HepG2 (cell line): ENCODE data around the gene CSF1R. TPM values are rescaled to one million over a fixed set of nuclear protein-coding genes. Genes with fewer than 3 reads are reported as not detected.

Source experiments
- ATAC-seq: fragments of 200-7000 bp; cut with Tn5 transposase; 3 replicates; pipeline ENCODE4 v1.9.1; 2020; ENCODE audit warnings: mild to moderate bottlenecking, moderate library complexity
- BruUV-seq: library from RNA; stranded (reverse); fragments of 400-500 nt; replicated peaks from 2 replicates; lab custom pipeline; 2021; lab: Mats Ljungman, UMichigan
- CTCF ChIA-PET: fragments of 300-600 bp; formaldehyde crosslinking; extraction: SDS; loops from one replicate; lab custom pipeline; 2021; ENCODE audit warnings: low total read pairs, inconsistent platforms, low intra/inter-chr PET ratio; lab: Yijun Ruan, JAX
- POLR2A ChIA-PET: fragments of 350-600 bp; sonication (Branson Sonifier 250); formaldehyde crosslinking; loops from one replicate; lab custom pipeline; 2020; ENCODE audit warnings: antibody characterized with exemption, inconsistent platforms; lab: Yijun Ruan, JAX
- DNase-seq: peaks from one replicate; pipeline ENCODE4 v3.0.0-alpha.2; 2015; ENCODE audit warnings: low spot score
- FAIRE-seq: peaks from 3 replicates; lab custom pipeline; 2011; peaks lifted over from hg19 to GRCh38; lab: Jason Lieb, UNC
- H2AFZ ChIP-seq: one replicate; pipeline ENCODE4 v1.6.1; 2011; ENCODE audit warnings: low read length, inconsistent platforms
- H3K27ac ChIP-seq: fragments of 300-600 bp; 3 replicates; pipeline ENCODE4 v1.8.0; 2011; ENCODE audit warnings: mixed run types, mild to moderate bottlenecking, mixed read lengths, low read length, inconsistent platforms; ENCODE audit not compliant: insufficient read depth; ENCODE audit errors: extremely low read length
- H3K27me3 ChIP-seq, 2 experiments: fragments of 200-600 bp in 1 of 2; 2 replicates in 1 of 2; 3 replicates in 1 of 2; pipeline versions ENCODE4 v1.6.0 to v1.8.0; 2011; ENCODE audit warnings: low read length in 2 of 2, mild to moderate bottlenecking in 2 of 2, moderate library complexity in 2 of 2, inconsistent platforms in 1 of 2; ENCODE audit not compliant: insufficient read depth in 2 of 2, control insufficient read depth in 1 of 2
- H3K36me3 ChIP-seq, 2 experiments: fragments of 200-600 bp in 1 of 2; replicated peaks in 1 of 2; 2 replicates in 1 of 2; 3 replicates in 1 of 2; pipeline versions ENCODE4 v1.5.1 to v1.8.0; 2011; ENCODE audit warnings: low read length in 2 of 2, inconsistent platforms in 1 of 2; ENCODE audit not compliant: insufficient read depth in 2 of 2, control insufficient read depth in 1 of 2
- H3K4me1 ChIP-seq: 2 replicates; pipeline ENCODE4 v1.5.1; 2012; ENCODE audit warnings: low read length, inconsistent platforms; ENCODE audit not compliant: insufficient read depth
- H3K4me2 ChIP-seq: 2 replicates; pipeline ENCODE4 v1.6.0; 2011; ENCODE audit warnings: low read depth, low read length, inconsistent platforms
- H3K4me3 ChIP-seq, 3 experiments: fragments of 200-600 bp in 1 of 3; sonication (generic), shearing (Covaris generic) in 1 of 3; replicated peaks in 1 of 3; 2 replicates each; pipeline ENCODE4 v1.5.1; 2011 to 2016; ENCODE audit warnings: low read length in 3 of 3, inconsistent platforms in 2 of 3, low read depth in 2 of 3, mild to moderate bottlenecking in 2 of 3, control low read depth in 1 of 3, mixed read lengths in 1 of 3; ENCODE audit not compliant: insufficient read depth in 1 of 3
- H3K79me2 ChIP-seq: one replicate; pipeline ENCODE4 v1.6.1; 2011; ENCODE audit warnings: low read length, inconsistent platforms; ENCODE audit not compliant: insufficient read depth
- H3K9ac ChIP-seq: 2 replicates; pipeline ENCODE4 v1.6.0; 2011; ENCODE audit warnings: mild to moderate bottlenecking, low read depth, low read length, inconsistent platforms; ENCODE audit not compliant: insufficient read depth
- H3K9me3 ChIP-seq: 2 replicates; pipeline ENCODE4 v1.5.1; 2012; ENCODE audit warnings: mild to moderate bottlenecking, low read length
- H4K20me1 ChIP-seq: 2 replicates; pipeline ENCODE4 v1.6.0; 2011; ENCODE audit warnings: inconsistent platforms, mild to moderate bottlenecking, low read length, moderate library complexity; ENCODE audit not compliant: insufficient read depth
- CBX5 ChIP-seq: sonication (generic); formaldehyde crosslinking; IDR thresholded peaks from 2 replicates; pipeline ENCODE4 v1.4.0; 2020; ENCODE audit warnings: missing genetic modification reagents, borderline replicate concordance
- MATR3 ChIP-seq: sonication (generic); formaldehyde crosslinking; IDR thresholded peaks from 2 replicates; pipeline ENCODE4 v1.4.0; 2020; ENCODE audit warnings: missing genetic modification reagents
- MED8 ChIP-seq: sonication (generic); formaldehyde crosslinking; IDR thresholded peaks from 2 replicates; pipeline ENCODE4 v1.8.1; 2023; ENCODE audit warnings: mild to moderate bottlenecking, missing genetic modification reagents; ENCODE audit not compliant: insufficient replicate concordance
- MTA1 ChIP-seq: sonication (generic); formaldehyde crosslinking; IDR thresholded peaks from 2 replicates; pipeline ENCODE4 v1.4.0; 2020; ENCODE audit warnings: missing genetic modification reagents, mild to moderate bottlenecking, borderline replicate concordance
- SMC3 ChIP-seq: IDR thresholded peaks from 2 replicates; pipeline ENCODE4 v1.6.1; 2011; ENCODE audit warnings: low read length, improper control_type of control experiment
- TSC22D2 ChIP-seq: sonication (generic); formaldehyde crosslinking; IDR thresholded peaks from 2 replicates; pipeline ENCODE4 v1.5.1; 2020; ENCODE audit warnings: missing genetic modification reagents, mild to moderate bottlenecking, borderline replicate concordance
- UBTF ChIP-seq: sonication (generic); formaldehyde crosslinking; IDR thresholded peaks from 2 replicates; pipeline ENCODE4 v1.4.0; 2020; ENCODE audit warnings: mild to moderate bottlenecking, missing genetic modification reagents
- WGBS: methylation state at CpG from one replicate; pipeline ENCODE4 v1.1.6; 2017; ENCODE audit warnings: low lambda C conversion rate; 5-methylcytosine and 5-hydroxymethylcytosine counted together
- in situ Hi-C: cut with HindIII; loops from 2 replicates; pipeline ENCODE4 v1.10.0; 2017; ENCODE audit warnings: low pct_unique_long_range_greater_than_20kb; ENCODE audit not compliant: extremely low pct_ligation_motif_present
- intact Hi-C: fragments of 100-400 bp; cut with micrococcal nuclease; formaldehyde crosslinking; loops from one replicate; pipeline ENCODE4 v1.10.0; 2022; ENCODE audit not compliant: unreplicated experiment
- polyA plus RNA-seq, 8 experiments: library from polyadenylated mRNA; depleted of rRNA in 3 of 8; stranded (reverse) in 7 of 8; unstranded in 1 of 8; fragments of >200 nt; fragmentation: Illumina TruSeq in 4 of 8; extraction: Trizol in 4 of 8; gene quantifications; 2 replicates each; pipeline versions ENCODE4 v1.2.1 to v1.2.3, GENCODE V29; 2011 to 2016; ENCODE audit warnings: low read depth in 4 of 8, missing spikeins in 1 of 8, mixed read lengths in 1 of 8; ENCODE audit not compliant: insufficient read depth in 1 of 8
- total RNA-seq, 5 experiments: library from RNA; depleted of rRNA; stranded (reverse); fragments of >200 nt; fragmentation: Illumina TruSeq; extraction: Trizol; gene quantifications; 2 replicates each; pipeline ENCODE4 v1.2.3, GENCODE V29; 2016; ENCODE audit warnings: low read depth in 1 of 5

Gene CSF1R
- total and polyA plus RNA-seq, 2 of the 13 experiments (the other 11 are each of a cell fraction or from before 2014, with no cell fraction given): 0.01 TPM; not detected in 1

- 31% methylated on average over 6 of the region's 7 CpGs for WGBS
- H3K9ac ChIP-seq: no peak overlapping the region
- no peak overlapping the region for H3K27ac ChIP-seq
- H3K4me2 ChIP-seq: no peak overlapping the region
- H3K79me2 ChIP-seq: no peaks in the 10 kb centered on the region
- ChIA-PET POLR2A (no interaction called here), CTCF (no interaction called here)
- TF ChIP-seq UBTF (no peak), SMC3 (no peak), MATR3 (CRISPR knock-in tag) (no peak), CBX5 (CRISPR knock-in tag) (no peak), MED8 (CRISPR knock-in tag) (no peak), TSC22D2 (CRISPR knock-in tag) (no peak)
- FAIRE-seq: no peak
- H2AFZ ChIP-seq: no peak overlapping the region
- no peaks in the 10 kb centered on the region for H4K20me1 ChIP-seq
- H3K4me1 ChIP-seq: peaks cover 9% of the 10 kb centered on the region
- H3K4me3 ChIP-seq: no peak overlapping the region
- no peak for ATAC-seq
- no TSS peak for BruUV-seq
- peaks cover 3 to 22% of the 10 kb centered on the region in 2 experiments; a peak in 3 of 5 replicates for H3K27me3 ChIP-seq
- H3K9me3 ChIP-seq: no peaks in the 10 kb centered on the region
- no peak for DNase-seq
- intact Hi-C loops (no loop called here), in situ Hi-C loops (no loop called here)
- no peaks in the 10 kb centered on the region for H3K36me3 ChIP-seq
Observed at GRCh38 chr5:150060471-150060870, 25.9 kb downstream of the CSF1R start.

GRCh38 chr5:150059623-150060022 is 26.7 kb downstream of the CSF1R start:
- H3K27me3 ChIP-seq: peaks cover 2 to 15% of the 10 kb centered on the region in 2 experiments; a peak in 3 of 5 replicates
- 56% methylated on average over 10 of the region's 11 CpGs for WGBS
- no peak for TF ChIP-seq MTA1
- TF ChIP-seq, all 625 proteins: peak for 0
- intact Hi-C loops: no loop called here
- no peak overlapping the region for H2AFZ ChIP-seq
- H3K79me2 ChIP-seq: no peaks in the 10 kb centered on the region
- no peaks in the 10 kb centered on the region for H4K20me1 ChIP-seq
- no peak overlapping the region for H3K27ac ChIP-seq
- no peak for FAIRE-seq
- no peak for ATAC-seq
- H3K9me3 ChIP-seq: no peaks in the 10 kb centered on the region
- H3K9ac ChIP-seq: no peak overlapping the region
- H3K4me2 ChIP-seq: no peak overlapping the region
- in situ Hi-C loops: no loop called here
- POLR2A ChIA-PET: no interaction called here
- CTCF ChIA-PET: no interaction called here
- no peak overlapping the region for H3K4me3 ChIP-seq
- DNase-seq: no peak
- H3K4me1 ChIP-seq: peaks cover 9% of the 10 kb centered on the region
- no TSS peak for BruUV-seq
- no peaks in the 10 kb centered on the region; a peak in 1 of 5 replicates for H3K36me3 ChIP-seq
